Measurements from ENCODE around the gene ZC3H12A. TPM values are rescaled to one million over a fixed set of nuclear protein-coding genes. Genes with fewer than 3 reads are reported as not detected.

The ZC3H12A gene
- total and polyA plus RNA-seq, 2 of the 8 experiments (the other 6 are each of a cell fraction or from before 2014, with no cell fraction given), result 7.4 to 10.0 TPM

DNA sequence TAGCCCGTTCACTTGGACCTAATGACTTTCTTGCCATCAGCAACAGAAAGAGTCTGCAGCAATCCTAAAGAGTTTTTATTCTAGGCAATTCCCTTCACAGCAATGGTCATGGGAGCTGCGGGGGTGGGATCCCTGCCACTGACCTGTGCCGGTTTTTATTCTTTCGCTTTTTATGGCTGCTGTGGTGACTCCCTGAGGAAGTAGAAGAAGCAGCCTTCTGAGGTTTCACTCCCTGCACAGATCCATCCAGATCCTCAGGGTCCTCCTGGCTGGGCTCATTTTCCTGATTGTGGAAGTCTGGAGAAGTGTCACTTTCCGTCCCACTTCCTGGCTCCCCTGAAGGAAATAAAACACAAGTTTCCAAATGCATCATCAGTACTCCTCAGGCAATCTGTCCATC is 27.3 kb downstream of the ZC3H12A start:
- H3K23me2 ChIP-seq (ENCODE audit: low read depth, low read length), result no peaks in the 10 kb centered on the region
- no peak overlapping the region for H2BK120ac ChIP-seq (replicated peaks; ENCODE audit: low read depth, low read length)
- H3K4me2 ChIP-seq (ENCODE audit: insufficient read depth in 1 of 2, low read depth in 2 of 2, low read length in 2 of 2), result no peak overlapping the region
- H2BK20ac ChIP-seq (ENCODE audit: low read length), result no peak overlapping the region
- no peaks in the 10 kb centered on the region for H3K9me3 ChIP-seq (ENCODE audit: insufficient read depth in 2 of 2, low read depth in 1 of 2, low read length in 1 of 2)
- no peak overlapping the region for H3K23ac ChIP-seq (ENCODE audit: insufficient read length)
- H3K14ac ChIP-seq (ENCODE audit: insufficient read length), result no peak overlapping the region
- no peaks in the 10 kb centered on the region for H3K79me1 ChIP-seq (ENCODE audit: low read depth, low read length)
- H4K5ac ChIP-seq (ENCODE audit: insufficient read length, low read depth, low read length), result no peak overlapping the region
- no peak for DNase-seq (ENCODE audit: low read depth in 1 of 2, low spot score in 2 of 2)
- H3K4ac ChIP-seq (replicated peaks; ENCODE audit: insufficient read length, low read depth, low read length), result no peak overlapping the region
- no peak overlapping the region for H2BK12ac ChIP-seq (ENCODE audit: low read depth, low read length)
- no peak overlapping the region for H2AK5ac ChIP-seq (ENCODE audit: low read depth, low read length)
- no peak for FAIRE-seq
- H3K36me3 ChIP-seq (ENCODE audit: control insufficient read depth in 2 of 4, insufficient read depth in 4 of 4, low read length in 3 of 4), result peaks cover 11 to 26% (median 13%) of the 10 kb centered on the region in 4 experiments; a peak in 7 of 8 replicates
- no peaks in the 10 kb centered on the region for H3K4me1 ChIP-seq (replicated peaks in 1 of 4; ENCODE audit: control insufficient read depth in 3 of 4, insufficient read depth in 4 of 4, low read length in 3 of 4)
- no peak overlapping the region for H4K91ac ChIP-seq (replicated peaks; ENCODE audit: insufficient read length, low read length)
- CTCF ChIA-PET (ENCODE audit: partially characterized antibody), result no interaction called here
- TF ChIP-seq CREB1 (IDR thresholded peaks at IDR 0.05) (no peak), EGR1 (IDR thresholded peaks at IDR 0.05; ENCODE audit: borderline replicate concordance, low read depth, low read length) (no peak), BCL11A (IDR thresholded peaks at IDR 0.05; ENCODE audit: low read depth in 2 of 2, low read length in 2 of 2) (no peak), TAF7 (optimal IDR thresholded peaks at IDR 0.05; ENCODE audit: borderline replicate concordance, low read depth, low read length) (no peak), USF2 (IDR thresholded peaks at IDR 0.05; ENCODE audit: low read length) (no peak), POLR2AphosphoS5 (IDR thresholded peaks at IDR 0.05; ENCODE audit: low read depth, low read length) (no peak), CTBP2 (IDR thresholded peaks at IDR 0.05; ENCODE audit: borderline replicate concordance, insufficient read depth, insufficient read length, low read length) (no peak), MAFK (IDR thresholded peaks at IDR 0.05; ENCODE audit: low read depth, low read length) (no peak), SIRT6 (IDR thresholded peaks at IDR 0.05; ENCODE audit: low read length) (no peak), HDAC6 (IDR thresholded peaks at IDR 0.05; ENCODE audit: low read depth, low read length) (no peak)
- H3K27me3 ChIP-seq (replicated peaks in 1 of 4; ENCODE audit: control insufficient read depth in 3 of 4, extremely low read depth in 1 of 4, insufficient read depth in 3 of 4, low read length in 3 of 4), result no peaks in the 10 kb centered on the region
- no peak overlapping the region for H3K18ac ChIP-seq (ENCODE audit: extremely low read depth, low read length)
- no peak overlapping the region for H3K27ac ChIP-seq (ENCODE audit: low read depth, low read length)
- no peak overlapping the region for H4K8ac ChIP-seq (ENCODE audit: extremely low read depth, insufficient read depth, low read length)
- 93% methylated on average over 5 of the region's 5 CpGs; no CpG with 5 or more reads in 1 of the 2 experiments for WGBS, 2 experiments (ENCODE audit: extremely low coverage in 1 of 2, insufficient coverage in 1 of 2, insufficient read length in 1 of 2, insufficient replicate concordance in 2 of 2, low coverage in 1 of 2, low lambda C conversion rate in 2 of 2, missing lambda C conversion rate in 1 of 2)
- H3K56ac ChIP-seq (replicated peaks; ENCODE audit: insufficient read length, low read depth, low read length), result no peak overlapping the region
- H2BK5ac ChIP-seq (ENCODE audit: low read depth, low read length), result no peak overlapping the region
- H2AFZ ChIP-seq (ENCODE audit: low read length), result no peak overlapping the region
- no peaks in the 10 kb centered on the region for H3K79me2 ChIP-seq (ENCODE audit: control insufficient read depth in 1 of 2, insufficient read depth in 2 of 2, low read length in 2 of 2)
- H2BK15ac ChIP-seq (ENCODE audit: low read length), result no peak overlapping the region
- no peak overlapping the region for H3K9ac ChIP-seq (replicated peaks in 1 of 4; ENCODE audit: extremely low read depth in 1 of 4, low read depth in 3 of 4, low read length in 3 of 4)
- no peaks in the 10 kb centered on the region for H4K20me1 ChIP-seq (replicated peaks in 1 of 2; ENCODE audit: control insufficient read depth in 1 of 2, insufficient read depth in 2 of 2, low read length in 2 of 2)
- H3K4me3 ChIP-seq (ENCODE audit: extremely low read depth in 1 of 4, insufficient read depth in 2 of 4, low read depth in 3 of 4, low read length in 4 of 4), result no peak overlapping the region
- POLR2A ChIA-PET (ENCODE audit: partially characterized antibody), result no interaction called here

Data from H1 (cell line).